Fibroblast of the aortic adventitia (primary cell): Measurements from ENCODE around the gene USP21. TPM values are rescaled to one million over a fixed set of nuclear protein-coding genes. Genes with fewer than 3 reads are reported as not detected.

ENCODE experiments used
- DNase-seq: peaks from one replicate; pipeline ENCODE4 v3.0.0-alpha.2; 2010; ENCODE audit warnings: low read depth
- H3K4me3 ChIP-seq: 2 replicates; pipeline ENCODE4 v1.5.1; 2011; ENCODE audit warnings: low read depth, mild to moderate bottlenecking, control low read depth, low read length, moderate library complexity
- CTCF ChIP-seq: IDR thresholded peaks from 2 replicates; pipeline ENCODE4 v1.5.1; 2011; ENCODE audit warnings: mild to moderate bottlenecking, low read length, control low read depth, inconsistent platforms; ENCODE audit not compliant: insufficient read depth
- total RNA-seq: library from RNA; depleted of rRNA; stranded (reverse); fragments of >200 nt; gene quantifications from 2 replicates; pipeline ENCODE4 v1.2.3, GENCODE V29; 2012; ENCODE audit warnings: low replicate concordance

The USP21 gene
- total RNA-seq, 1 donor = 11.6 TPM

DNA sequence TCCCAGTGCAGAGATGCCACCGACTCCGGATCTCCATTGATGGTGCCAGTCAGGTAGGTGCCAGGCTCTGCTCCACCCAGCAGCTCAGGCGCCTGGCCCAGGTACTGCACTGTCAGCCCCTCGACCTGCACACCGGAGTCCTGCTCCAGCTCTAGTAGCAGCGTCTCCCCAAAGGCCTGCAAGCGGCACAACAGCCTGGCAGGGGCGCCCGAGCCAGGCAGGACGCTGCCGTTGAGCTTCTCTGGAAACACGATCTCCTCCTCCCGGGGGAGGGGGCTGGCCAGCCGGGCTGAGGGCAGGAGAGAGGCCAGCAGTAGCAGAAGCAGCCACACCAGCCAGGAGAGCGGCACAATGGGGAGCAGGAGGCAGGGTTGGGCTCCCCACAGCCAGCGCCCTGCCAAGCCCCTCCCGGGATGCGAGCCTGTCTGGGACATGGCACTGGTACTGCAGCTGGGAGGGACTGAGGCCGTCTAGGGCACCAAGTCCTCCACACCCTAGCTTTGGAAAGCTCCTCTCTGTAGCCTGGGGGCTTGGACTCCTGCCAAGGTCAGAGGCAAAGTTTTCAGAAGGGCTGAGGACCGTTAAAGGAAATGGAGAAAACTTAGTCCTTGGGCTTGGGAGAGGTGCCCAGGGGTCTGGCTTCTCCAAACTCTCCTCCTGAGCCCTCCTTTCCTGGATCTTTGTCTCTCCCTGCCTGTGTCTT, 39.0 kb downstream of the USP21 start:
- no peak for TF ChIP-seq CTCF
- peak; percentile 32 for DNase-seq
- H3K4me3 ChIP-seq = peak overlapping the region; percentile 68

GRCh38 chr1:161198897-161199431, 39.7 kb downstream of the USP21 start, which contains the start of gene ADAMTS4:
Gene ADAMTS4 (minus strand): TSS chr1:161199054. CDS start chr1:161198627, 427 bp downstream.
- peak; percentile 91 for DNase-seq
- no peak for TF ChIP-seq CTCF
- peak within 1 kb of the TSS; percentile 68 for H3K4me3 ChIP-seq

GRCh38 chr1:161199506-161200139, 40.3 kb downstream of the USP21 start:
- DNase-seq = no peak
- TF ChIP-seq CTCF = no peak
- H3K4me3 ChIP-seq = no peak overlapping the region

DNA sequence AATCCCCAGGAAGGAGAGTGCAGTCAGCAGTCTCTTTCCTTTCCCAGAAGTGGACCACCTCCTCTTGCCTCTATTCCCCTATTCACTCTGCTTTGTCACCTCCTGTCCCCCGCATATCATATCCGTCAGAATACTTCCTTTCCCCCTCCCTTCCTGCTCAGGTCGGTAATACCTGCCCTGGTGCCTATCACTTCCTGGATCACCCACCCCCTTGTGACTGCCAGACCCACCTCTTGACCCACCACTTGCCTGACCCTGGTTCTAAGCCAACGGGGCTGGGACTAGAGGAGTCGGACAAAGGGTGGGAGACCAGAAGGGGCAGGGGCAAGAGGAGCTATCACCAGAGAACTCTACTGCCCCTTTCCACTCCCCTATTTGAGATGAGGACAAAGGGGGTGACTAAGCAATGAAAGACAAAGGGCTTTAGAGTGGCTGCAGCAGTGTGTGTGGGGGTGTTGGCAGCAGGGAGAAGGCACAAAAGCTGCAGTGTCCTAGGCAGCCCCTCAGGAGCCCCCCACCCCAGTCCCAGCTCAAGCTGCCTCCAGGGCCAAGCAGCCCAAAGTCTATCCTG, 41.2 kb downstream of the USP21 start:
- no peak for DNase-seq
- H3K4me3 ChIP-seq = no peak overlapping the region
- no peak for TF ChIP-seq CTCF

DNA sequence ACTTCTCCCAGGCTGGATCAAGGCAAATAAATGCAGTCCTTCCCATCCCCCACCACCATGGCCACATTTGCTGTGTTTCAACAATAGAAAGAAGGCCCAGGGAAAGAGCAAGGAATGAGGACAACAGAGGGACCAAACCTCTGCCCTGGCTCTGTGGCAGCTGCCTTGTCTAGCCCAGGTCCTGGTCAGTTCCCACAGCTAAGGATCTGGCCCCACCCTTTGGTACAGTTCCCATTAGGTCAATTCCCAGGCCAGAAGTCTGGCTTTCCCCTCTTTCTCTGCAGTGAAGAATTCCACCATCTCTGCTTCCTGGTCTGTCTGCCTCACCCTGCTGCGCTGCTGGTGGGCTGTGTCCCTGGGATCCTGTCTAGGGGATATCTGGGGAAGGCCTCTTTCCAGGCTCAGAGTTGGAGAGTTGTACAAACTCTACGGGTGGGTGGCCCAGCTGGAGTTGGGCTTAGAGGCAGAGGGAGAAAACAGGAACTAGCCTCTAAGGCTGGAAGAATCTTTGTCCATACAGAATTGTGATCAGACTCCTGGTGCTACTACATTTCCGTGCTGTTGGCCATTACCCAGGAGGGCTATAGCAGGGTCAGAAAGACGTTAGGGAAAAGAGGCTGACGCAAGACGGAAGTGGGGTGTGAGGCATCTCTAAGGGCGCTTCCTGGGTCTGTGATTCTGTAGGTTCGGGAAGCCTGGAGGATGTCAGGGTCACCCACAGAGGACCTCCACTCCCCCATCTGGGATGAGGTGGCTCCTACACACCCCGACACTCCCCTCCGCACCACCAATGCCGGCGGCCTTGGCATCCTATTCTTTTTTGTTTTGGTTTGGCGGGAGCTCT, 41.9 kb downstream of the USP21 start:
- DNase-seq = peak; percentile 88
- no peak for TF ChIP-seq CTCF
- peak overlapping the region; percentile 67 for H3K4me3 ChIP-seq
